Panc1 (cell line): ENCODE data around the gene NOTO.

Experiments used
- POLR2AphosphoS5 ChIP-seq: IDR thresholded peaks from 2 replicates; pipeline ENCODE4 v1.6.1; 2012; ENCODE audit warnings: mild to moderate bottlenecking, low read depth, low read length, moderate library complexity
- SIN3A ChIP-seq: IDR thresholded peaks from 2 replicates; pipeline ENCODE4 v1.6.1; 2012; ENCODE audit warnings: low read depth, mild to moderate bottlenecking, low read length, moderate library complexity, borderline replicate concordance; ENCODE audit not compliant: insufficient read depth
- TCF7L2 ChIP-seq: IDR thresholded peaks from 2 replicates; pipeline ENCODE4 v1.6.1; 2011; ENCODE audit warnings: mild to moderate bottlenecking, low read depth, low read length, inconsistent platforms
- TF ChIP-seq, protein P1 (sequence below): fragments of 450-650 bp; IDR thresholded peaks from 2 replicates; pipeline ENCODE4 v1.5.1; 2017; ENCODE audit warnings: mild to moderate bottlenecking
- TF ChIP-seq, protein P2 (sequence below), 2 experiments: IDR thresholded peaks; 2 replicates each; pipeline ENCODE4 v1.6.1; 2011 to 2012; ENCODE audit warnings: low read depth in 2 of 2, control low read depth in 1 of 2, low read length in 1 of 2, mild to moderate bottlenecking in 1 of 2, moderate library complexity in 1 of 2; ENCODE audit not compliant: insufficient read depth in 1 of 2

DNA sequence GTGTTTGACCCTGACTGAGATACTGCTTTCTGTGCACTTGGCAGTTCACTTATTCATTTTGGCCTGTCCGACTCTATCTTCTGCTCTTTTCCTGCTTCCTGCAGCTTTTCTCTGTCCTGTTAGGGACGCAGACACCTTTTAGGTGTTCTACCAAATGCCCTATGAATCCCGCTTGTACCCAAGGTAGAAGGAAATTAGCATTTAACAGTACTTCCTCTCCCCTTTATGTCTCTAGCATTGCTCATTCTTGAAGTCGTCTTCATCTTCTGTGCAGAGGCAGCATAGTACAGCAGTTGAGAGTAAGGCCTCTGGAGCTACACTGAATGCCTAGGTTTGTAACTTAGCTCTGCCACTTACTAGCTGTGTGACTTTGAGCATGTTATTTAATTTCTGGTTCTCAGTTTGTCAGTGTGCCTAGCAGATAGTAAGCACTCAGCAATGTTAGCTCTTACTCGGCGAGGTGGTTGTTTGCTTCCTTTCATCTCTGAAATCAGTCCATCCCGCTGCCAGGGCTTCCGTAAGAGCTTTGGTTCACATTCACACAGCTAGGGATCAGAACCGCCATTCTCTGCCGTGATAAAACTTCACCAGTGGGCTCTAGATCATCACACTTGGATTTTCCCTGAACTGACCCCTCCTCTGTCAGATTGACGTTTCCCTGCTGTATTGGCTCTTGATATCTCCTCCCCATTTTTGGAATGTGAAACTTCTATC is 33.1 kb downstream of the NOTO start:
- TF ChIP-seq, protein P1, sequence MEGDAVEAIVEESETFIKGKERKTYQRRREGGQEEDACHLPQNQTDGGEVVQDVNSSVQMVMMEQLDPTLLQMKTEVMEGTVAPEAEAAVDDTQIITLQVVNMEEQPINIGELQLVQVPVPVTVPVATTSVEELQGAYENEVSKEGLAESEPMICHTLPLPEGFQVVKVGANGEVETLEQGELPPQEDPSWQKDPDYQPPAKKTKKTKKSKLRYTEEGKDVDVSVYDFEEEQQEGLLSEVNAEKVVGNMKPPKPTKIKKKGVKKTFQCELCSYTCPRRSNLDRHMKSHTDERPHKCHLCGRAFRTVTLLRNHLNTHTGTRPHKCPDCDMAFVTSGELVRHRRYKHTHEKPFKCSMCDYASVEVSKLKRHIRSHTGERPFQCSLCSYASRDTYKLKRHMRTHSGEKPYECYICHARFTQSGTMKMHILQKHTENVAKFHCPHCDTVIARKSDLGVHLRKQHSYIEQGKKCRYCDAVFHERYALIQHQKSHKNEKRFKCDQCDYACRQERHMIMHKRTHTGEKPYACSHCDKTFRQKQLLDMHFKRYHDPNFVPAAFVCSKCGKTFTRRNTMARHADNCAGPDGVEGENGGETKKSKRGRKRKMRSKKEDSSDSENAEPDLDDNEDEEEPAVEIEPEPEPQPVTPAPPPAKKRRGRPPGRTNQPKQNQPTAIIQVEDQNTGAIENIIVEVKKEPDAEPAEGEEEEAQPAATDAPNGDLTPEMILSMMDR = no peak
- TF ChIP-seq POLR2AphosphoS5 = no peak
- no peak for TF ChIP-seq SIN3A
- TF ChIP-seq, protein P2, sequence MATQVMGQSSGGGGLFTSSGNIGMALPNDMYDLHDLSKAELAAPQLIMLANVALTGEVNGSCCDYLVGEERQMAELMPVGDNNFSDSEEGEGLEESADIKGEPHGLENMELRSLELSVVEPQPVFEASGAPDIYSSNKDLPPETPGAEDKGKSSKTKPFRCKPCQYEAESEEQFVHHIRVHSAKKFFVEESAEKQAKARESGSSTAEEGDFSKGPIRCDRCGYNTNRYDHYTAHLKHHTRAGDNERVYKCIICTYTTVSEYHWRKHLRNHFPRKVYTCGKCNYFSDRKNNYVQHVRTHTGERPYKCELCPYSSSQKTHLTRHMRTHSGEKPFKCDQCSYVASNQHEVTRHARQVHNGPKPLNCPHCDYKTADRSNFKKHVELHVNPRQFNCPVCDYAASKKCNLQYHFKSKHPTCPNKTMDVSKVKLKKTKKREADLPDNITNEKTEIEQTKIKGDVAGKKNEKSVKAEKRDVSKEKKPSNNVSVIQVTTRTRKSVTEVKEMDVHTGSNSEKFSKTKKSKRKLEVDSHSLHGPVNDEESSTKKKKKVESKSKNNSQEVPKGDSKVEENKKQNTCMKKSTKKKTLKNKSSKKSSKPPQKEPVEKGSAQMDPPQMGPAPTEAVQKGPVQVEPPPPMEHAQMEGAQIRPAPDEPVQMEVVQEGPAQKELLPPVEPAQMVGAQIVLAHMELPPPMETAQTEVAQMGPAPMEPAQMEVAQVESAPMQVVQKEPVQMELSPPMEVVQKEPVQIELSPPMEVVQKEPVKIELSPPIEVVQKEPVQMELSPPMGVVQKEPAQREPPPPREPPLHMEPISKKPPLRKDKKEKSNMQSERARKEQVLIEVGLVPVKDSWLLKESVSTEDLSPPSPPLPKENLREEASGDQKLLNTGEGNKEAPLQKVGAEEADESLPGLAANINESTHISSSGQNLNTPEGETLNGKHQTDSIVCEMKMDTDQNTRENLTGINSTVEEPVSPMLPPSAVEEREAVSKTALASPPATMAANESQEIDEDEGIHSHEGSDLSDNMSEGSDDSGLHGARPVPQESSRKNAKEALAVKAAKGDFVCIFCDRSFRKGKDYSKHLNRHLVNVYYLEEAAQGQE (IDR thresholded peaks at IDR 0.05; ENCODE audit: insufficient read depth in 1 of 2, low read depth in 2 of 2, low read length in 1 of 2) = no peak
- TF ChIP-seq TCF7L2 = no peak
